PC-3 (cell line): Measurements from ENCODE around the gene HS3ST2. TPM values are rescaled to one million over a fixed set of nuclear protein-coding genes. Genes with fewer than 3 reads are reported as not detected.

ENCODE experiments used
- ATAC-seq: fragments of 200-7000 bp; cut with Tn5 transposase; 2 replicates; pipeline ENCODE4 v1.9.1; 2020; ENCODE audit warnings: mild to moderate bottlenecking, moderate library complexity
- Bru-seq: library from RNA; stranded (reverse); fragments of 400-500 nt; gene quantifications from one replicate; lab custom pipeline; 2021; lab: Mats Ljungman, UMichigan
- BruChase-seq, 2 experiments: library from RNA; stranded (reverse); fragments of 400-500 nt; gene quantifications; one replicate each; lab custom pipeline; 2021; lab: Mats Ljungman, UMichigan
- BruUV-seq: library from RNA; stranded (reverse); fragments of 400-500 nt; replicated peaks from 2 replicates; lab custom pipeline; 2021; lab: Mats Ljungman, UMichigan
- CTCF ChIA-PET: fragments of 300-600 bp; sonication (Branson Sonifier 250); formaldehyde crosslinking; loops from one replicate; lab custom pipeline; 2022; ENCODE audit warnings: antibody characterized with exemption; lab: Charles Lee
- POLR2A ChIA-PET: fragments of 300-600 bp; sonication (Branson Sonifier 250); formaldehyde crosslinking; loops from one replicate; lab custom pipeline; 2022; ENCODE audit warnings: antibody characterized with exemption; ENCODE audit not compliant: unreplicated experiment; lab: Charles Lee
- DNase-seq: peaks from one replicate; pipeline ENCODE4 v3.0.0-alpha.2; 2015
- H2AFZ ChIP-seq: fragments of 300-600 bp; sonication (generic); 2 replicates; pipeline ENCODE4 v1.6.0; 2016; ENCODE audit warnings: antibody characterized with exemption, low read length
- H3F3A ChIP-seq: fragments of 300-600 bp; sonication (generic); one replicate; pipeline ENCODE4 v1.6.0; 2017; ENCODE audit warnings: antibody characterized with exemption, low read length, control low read depth, mild to moderate bottlenecking; ENCODE audit not compliant: unreplicated experiment
- H3K27ac ChIP-seq: fragments of 300-600 bp; sonication (generic); 2 replicates; pipeline ENCODE4 v1.5.1; 2016; ENCODE audit warnings: mild to moderate bottlenecking, low read length
- H3K27me3 ChIP-seq: fragments of 300-600 bp; sonication (generic); 2 replicates; pipeline ENCODE4 v1.6.1; 2016; ENCODE audit warnings: low read length, mixed read lengths
- H3K36me3 ChIP-seq: fragments of 300-600 bp; sonication (generic); 2 replicates; pipeline ENCODE4 v1.6.1; 2016; ENCODE audit warnings: low read depth, mixed run types, low read length, mixed read lengths
- H3K4me1 ChIP-seq: fragments of 300-600 bp; sonication (generic); 2 replicates; pipeline ENCODE4 v1.5.1; 2016; ENCODE audit warnings: low read length; ENCODE audit not compliant: insufficient read depth
- H3K4me2 ChIP-seq: fragments of 300-600 bp; sonication (generic); 2 replicates; pipeline ENCODE4 v1.6.0; 2016; ENCODE audit warnings: low read length
- H3K4me3 ChIP-seq: fragments of 300-600 bp; sonication (generic); 2 replicates; pipeline ENCODE4 v1.5.1; 2016; ENCODE audit warnings: mild to moderate bottlenecking, low read length, mixed read lengths
- H3K79me2 ChIP-seq: fragments of 300-600 bp; sonication (generic); 2 replicates; pipeline ENCODE4 v1.6.1; 2017; ENCODE audit warnings: low read length, mixed read lengths
- H3K9ac ChIP-seq: fragments of 300-600 bp; sonication (generic); 2 replicates; pipeline ENCODE4 v1.6.0; 2016; ENCODE audit warnings: mild to moderate bottlenecking, low read length
- H3K9me2 ChIP-seq: fragments of 300-600 bp; sonication (generic); replicated peaks from 2 replicates; pipeline ENCODE4 v1.6.1; 2016; ENCODE audit warnings: mixed run types, low read length, mixed read lengths
- H3K9me3 ChIP-seq: fragments of 300-600 bp; sonication (generic); 2 replicates; pipeline ENCODE4 v1.6.1; 2016; ENCODE audit warnings: low read length, mixed read lengths
- H4K20me1 ChIP-seq: fragments of 300-600 bp; sonication (generic); 2 replicates; pipeline ENCODE4 v1.6.1; 2016; ENCODE audit warnings: low read length, mixed read lengths
- CTCF ChIP-seq: fragments of 300-600 bp; sonication (generic); conservative IDR thresholded peaks from 2 replicates; pipeline ENCODE4 v1.5.1; 2017; ENCODE audit warnings: antibody characterized with exemption, low read depth, mild to moderate bottlenecking, low read length
- EZH2 ChIP-seq: fragments of 300-600 bp; sonication (generic); IDR thresholded peaks from one replicate; pipeline ENCODE4 v1.6.1; 2017; ENCODE audit warnings: antibody characterized with exemption, mild to moderate bottlenecking, low read length; ENCODE audit not compliant: unreplicated experiment
- EZH2phosphoT487 ChIP-seq: fragments of 300-600 bp; sonication (generic); IDR thresholded peaks from 2 replicates; pipeline ENCODE4 v1.6.1; 2018; ENCODE audit warnings: mild to moderate bottlenecking, antibody characterized with exemption, low read length, borderline replicate concordance
- intact Hi-C: fragments of 100-400 bp; cut with micrococcal nuclease; formaldehyde crosslinking; loops from 2 replicates; pipeline ENCODE4 v1.9.0; 2023
- long read RNA-seq: library from polyadenylated mRNA; unstranded; transcript quantifications from one replicate; pipeline ENCODE4 v2.0.0, GENCODE V29; 2021; ENCODE audit not compliant: unreplicated experiment
- total RNA-seq: library from RNA; depleted of rRNA; stranded (reverse); fragments of >200 nt; gene quantifications from 2 replicates; pipeline ENCODE4 v1.2.3, GENCODE V29; 2014; rRNA removed

Gene HS3ST2
- not detected in 2 replicates for total RNA-seq
- Bru-seq, nascent RNA = percentile 22 among the genes with signal in this experiment
- percentile 25 among the genes with signal in this experiment for BruChase-seq, experiment 1, labeled RNA remaining after a 6-hour chase
- percentile 32 among the genes with signal in this experiment for BruChase-seq, experiment 2, labeled RNA remaining after a 2-hour chase
- long read RNA-seq = 0 reads

- DNase-seq (no peak), ATAC-seq (no peak)
- Histone ChIP-seq H3F3A (no peaks in the 10 kb centered on the region), H3K4me1 (peaks cover 3% of the 10 kb centered on the region; the same call in 1 of the 2 replicates), H2AFZ (no peak within 1 kb of the TSS), H3K79me2 (no peaks in the 10 kb centered on the region), H3K9me3 (no peaks in the 10 kb centered on the region), H3K4me3 (no peak within 1 kb of the TSS), H3K27me3 (peaks cover 9% of the 10 kb centered on the region; the same call in 1 of the 2 replicates), H3K36me3 (no peaks in the 10 kb centered on the region), H3K9ac (no peak within 1 kb of the TSS), H3K27ac (no peak within 1 kb of the TSS), H4K20me1 (no peaks in the 10 kb centered on the region), H3K9me2 (no peaks in the 10 kb centered on the region), H3K4me2 (no peak within 1 kb of the TSS)
- ChIA-PET CTCF (no interaction called here), POLR2A (no interaction called here)
- no TSS peak for BruUV-seq
- TF ChIP-seq CTCF = no peak
- no peak for TF ChIP-seq EZH2
- TF ChIP-seq EZH2phosphoT487 = no peak
- intact Hi-C loops = no loop called here
These were observed at the start of gene HS3ST2 for GRCh38 chr16:22813948-22814710. Gene HS3ST2 (plus strand): TSS chr16:22814162. CDS start chr16:22814611, 449 bp downstream.

- intact Hi-C loops = no loop called here
- no peak for TF ChIP-seq EZH2phosphoT487
- TF ChIP-seq CTCF = no peak
- TF ChIP-seq EZH2 = no peak
- H3K79me2 ChIP-seq = no peaks in the 10 kb centered on the region
- ChIA-PET POLR2A (no interaction called here), CTCF (no interaction called here)
- ATAC-seq (no peak), DNase-seq (no peak)
- H3K9me3 ChIP-seq = no peaks in the 10 kb centered on the region
- H4K20me1 ChIP-seq = no peaks in the 10 kb centered on the region
- H3K27ac ChIP-seq = no peak overlapping the region
- H3K4me3 ChIP-seq = no peak overlapping the region
- H3F3A ChIP-seq = no peaks in the 10 kb centered on the region
- H3K27me3 ChIP-seq = no peaks in the 10 kb centered on the region
- no peaks in the 10 kb centered on the region for H3K4me1 ChIP-seq
- H3K9ac ChIP-seq = no peak overlapping the region
- no TSS peak for BruUV-seq
- no peaks in the 10 kb centered on the region for H3K9me2 ChIP-seq
- no peak overlapping the region for H3K4me2 ChIP-seq
- no peaks in the 10 kb centered on the region for H3K36me3 ChIP-seq
- H2AFZ ChIP-seq = no peak overlapping the region
These were observed 49.2 kb upstream of the HS3ST2 start for GRCh38 chr16:22764662-22765327.
